ENCODE data around the gene ANKFN1.

Gene ANKFN1

GRCh38 chr17:56290802-56291118 lies 137.5 kb downstream of the ANKFN1 start:
- no peak for DNase-seq (ENCODE audit: low spot score)

GRCh38 chr17:56291226-56291805 lies 138.0 kb downstream of the ANKFN1 start:
- DNase-seq (ENCODE audit: low spot score), result no peak

- DNase-seq (ENCODE audit: low spot score), result no peak
These were observed 138.7 kb downstream of the ANKFN1 start for GRCh38 chr17:56292010-56292409.

- no peak for DNase-seq (ENCODE audit: low spot score)
These were observed 139.3 kb downstream of the ANKFN1 start for GRCh38 chr17:56292578-56292977.

GRCh38 chr17:56297184-56297583 lies 143.9 kb downstream of the ANKFN1 start:
- DNase-seq (ENCODE audit: low spot score), result no peak

GRCh38 chr17:56298846-56299245 lies 145.6 kb downstream of the ANKFN1 start:
- no peak for DNase-seq (ENCODE audit: low spot score)

GRCh38 chr17:56300144-56300543 lies 146.9 kb downstream of the ANKFN1 start:
- DNase-seq (ENCODE audit: low spot score), result no peak

- no peak for DNase-seq (ENCODE audit: low spot score)
These were observed 151.7 kb downstream of the ANKFN1 start for GRCh38 chr17:56305007-56305406.

GRCh38 chr17:56309897-56310296 lies 156.6 kb downstream of the ANKFN1 start:
- DNase-seq (ENCODE audit: low spot score), result no peak

- DNase-seq (ENCODE audit: low spot score), result no peak
These were observed 157.5 kb downstream of the ANKFN1 start for GRCh38 chr17:56310782-56311181.

GRCh38 chr17:56313201-56313600 lies 159.9 kb downstream of the ANKFN1 start:
- DNase-seq (ENCODE audit: low spot score), result no peak

- no peak for DNase-seq (ENCODE audit: low spot score)
These were observed 160.8 kb downstream of the ANKFN1 start for GRCh38 chr17:56314026-56314425.

- no peak for DNase-seq (ENCODE audit: low spot score)
These were observed 161.8 kb downstream of the ANKFN1 start for GRCh38 chr17:56314984-56315602.

- no peak for DNase-seq (ENCODE audit: low spot score)
These were observed 163.3 kb downstream of the ANKFN1 start for GRCh38 chr17:56316604-56317003.

GRCh38 chr17:56317351-56318208 lies 164.3 kb downstream of the ANKFN1 start:
- DNase-seq (ENCODE audit: low spot score), result no peak

- DNase-seq (ENCODE audit: low spot score), result peak; percentile 49
These were observed 166.3 kb downstream of the ANKFN1 start for GRCh38 chr17:56319531-56319930.

- DNase-seq (ENCODE audit: low spot score), result peak; percentile 70
These were observed 167.2 kb downstream of the ANKFN1 start for GRCh38 chr17:56320443-56320842.

- DNase-seq (ENCODE audit: low spot score), result peak; percentile 13
These were observed 169.7 kb downstream of the ANKFN1 start for GRCh38 chr17:56322991-56323390.

GRCh38 chr17:56324676-56325075 lies 171.4 kb downstream of the ANKFN1 start:
- no peak for DNase-seq (ENCODE audit: low spot score)

- DNase-seq (ENCODE audit: low spot score), result no peak
These were observed 172.2 kb downstream of the ANKFN1 start for GRCh38 chr17:56325313-56326000.

GRCh38 chr17:56326001-56326359 lies 172.7 kb downstream of the ANKFN1 start:
- DNase-seq (ENCODE audit: low spot score), result no peak

GRCh38 chr17:56347639-56348038 lies 194.4 kb downstream of the ANKFN1 start:
- no peak for DNase-seq (ENCODE audit: low spot score)

- no peak for DNase-seq (ENCODE audit: low spot score)
These were observed 197.3 kb downstream of the ANKFN1 start for GRCh38 chr17:56350592-56350991.
